ENCODE data around the gene PIP5K1B. TPM values are rescaled to one million over a fixed set of nuclear protein-coding genes. Genes with fewer than 3 reads are reported as not detected.

Gene PIP5K1B
- total RNA-seq, 4 donors from 2014 or later, result 0.63 to 1.6 (median 0.98) TPM

DNA sequence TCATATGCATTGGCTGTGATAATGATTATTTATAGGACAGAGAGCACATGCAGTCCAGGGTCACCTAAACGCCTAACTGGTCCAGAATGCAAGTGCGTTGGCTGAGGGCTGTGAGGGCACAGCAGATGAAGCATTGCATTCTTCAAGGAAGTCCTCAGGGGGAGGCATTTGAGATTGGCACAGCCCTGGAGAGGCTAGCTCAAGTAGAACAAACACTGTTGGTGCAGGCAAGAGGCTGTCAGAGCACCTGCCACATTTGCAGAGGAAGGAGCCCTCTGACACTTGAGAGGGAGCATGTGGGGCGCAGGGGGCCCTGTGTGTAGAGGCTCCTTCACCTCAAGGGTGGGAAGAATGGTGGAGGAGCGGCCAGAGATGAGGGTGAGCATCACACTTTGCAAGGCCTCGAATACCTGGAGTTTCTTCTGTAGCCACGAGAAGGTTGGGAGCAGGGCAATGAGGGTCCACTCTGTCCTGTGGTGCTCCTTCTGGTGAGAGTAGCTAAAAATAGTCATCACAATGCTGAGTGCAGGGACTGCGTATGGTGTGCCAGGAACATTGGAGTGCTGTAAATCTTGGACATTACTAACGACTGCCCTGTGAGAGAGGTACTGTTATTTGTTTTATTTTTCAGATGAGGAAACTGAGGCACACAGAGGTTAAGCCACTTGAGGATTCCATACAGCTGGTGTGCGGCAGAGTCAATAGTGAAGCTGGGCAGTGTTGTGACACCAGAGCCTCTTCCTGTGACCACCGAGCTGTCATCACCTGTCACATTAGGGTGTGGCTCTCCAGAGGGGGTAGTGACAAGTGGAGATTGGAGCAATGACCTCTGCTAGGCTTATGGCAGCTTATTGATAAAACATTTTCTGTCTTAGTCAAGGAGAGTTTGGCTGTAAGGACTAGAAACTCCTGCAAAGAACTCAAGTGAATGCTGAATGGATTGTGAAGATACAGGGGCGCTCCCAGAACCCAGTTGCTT, 100.2 kb downstream of the PIP5K1B start:
- H3K36me3 ChIP-seq, result no peaks in the 10 kb centered on the region
- TF ChIP-seq, protein P1, sequence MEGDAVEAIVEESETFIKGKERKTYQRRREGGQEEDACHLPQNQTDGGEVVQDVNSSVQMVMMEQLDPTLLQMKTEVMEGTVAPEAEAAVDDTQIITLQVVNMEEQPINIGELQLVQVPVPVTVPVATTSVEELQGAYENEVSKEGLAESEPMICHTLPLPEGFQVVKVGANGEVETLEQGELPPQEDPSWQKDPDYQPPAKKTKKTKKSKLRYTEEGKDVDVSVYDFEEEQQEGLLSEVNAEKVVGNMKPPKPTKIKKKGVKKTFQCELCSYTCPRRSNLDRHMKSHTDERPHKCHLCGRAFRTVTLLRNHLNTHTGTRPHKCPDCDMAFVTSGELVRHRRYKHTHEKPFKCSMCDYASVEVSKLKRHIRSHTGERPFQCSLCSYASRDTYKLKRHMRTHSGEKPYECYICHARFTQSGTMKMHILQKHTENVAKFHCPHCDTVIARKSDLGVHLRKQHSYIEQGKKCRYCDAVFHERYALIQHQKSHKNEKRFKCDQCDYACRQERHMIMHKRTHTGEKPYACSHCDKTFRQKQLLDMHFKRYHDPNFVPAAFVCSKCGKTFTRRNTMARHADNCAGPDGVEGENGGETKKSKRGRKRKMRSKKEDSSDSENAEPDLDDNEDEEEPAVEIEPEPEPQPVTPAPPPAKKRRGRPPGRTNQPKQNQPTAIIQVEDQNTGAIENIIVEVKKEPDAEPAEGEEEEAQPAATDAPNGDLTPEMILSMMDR (IDR thresholded peaks at IDR 0.05), result no peak
- no peak for TF ChIP-seq POLR2A (IDR thresholded peaks at IDR 0.05)
- intact Hi-C loops (cut with DNase I), result no loop called here
- 72 to 73% methylated on average over 11 of the region's 11 CpGs for WGBS, 2 donors
- H3K27me3 ChIP-seq, result no peaks in the 10 kb centered on the region
- DNase-seq, result no peak
- no peak overlapping the region for H3K27ac ChIP-seq
- H3K4me1 ChIP-seq, result no peaks in the 10 kb centered on the region
- H3K9me3 ChIP-seq, result no peaks in the 10 kb centered on the region
- no peak overlapping the region for H3K4me3 ChIP-seq (replicated peaks in 1 of 3)

DNA sequence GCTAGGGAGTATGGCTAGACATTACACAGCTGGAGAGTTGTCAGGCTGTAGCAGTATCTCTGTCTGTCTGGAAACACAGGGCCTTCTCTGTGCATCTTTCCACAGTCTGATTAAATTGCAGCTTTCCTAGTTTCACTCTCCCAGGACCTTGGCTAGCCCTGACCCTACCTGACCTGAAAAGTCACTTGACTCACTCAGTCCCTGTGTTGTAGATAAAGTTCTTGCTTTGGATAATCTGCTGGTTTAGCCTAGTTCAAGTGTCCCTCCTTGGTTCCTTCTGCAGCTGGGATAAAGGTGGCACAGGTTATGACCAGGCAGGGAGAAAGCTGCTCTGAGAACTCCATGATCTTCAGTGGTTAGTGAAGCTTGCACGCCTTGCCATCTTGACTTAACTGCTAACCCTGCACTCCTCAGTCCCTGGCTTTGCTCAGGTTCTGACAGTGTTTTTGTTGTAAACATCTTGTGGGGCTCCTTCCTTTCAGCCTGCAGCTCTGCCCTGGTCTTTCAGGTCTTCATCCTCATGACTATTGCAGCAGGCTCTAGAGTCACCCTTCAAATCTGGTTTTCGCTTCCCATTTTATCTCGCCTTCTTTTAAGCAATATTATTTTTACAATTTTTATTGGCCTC, 101.0 kb downstream of the PIP5K1B start:
- no peak for DNase-seq
- H3K27me3 ChIP-seq, result no peaks in the 10 kb centered on the region
- H3K27ac ChIP-seq, result no peak overlapping the region
- no peak for TF ChIP-seq POLR2A (IDR thresholded peaks at IDR 0.05)
- TF ChIP-seq, protein P1 (IDR thresholded peaks at IDR 0.05), result no peak
- WGBS, 2 donors, result 65 to 76% methylated on average over 3 of the region's 3 CpGs
- H3K9me3 ChIP-seq, result no peaks in the 10 kb centered on the region
- no peaks in the 10 kb centered on the region for H3K4me1 ChIP-seq
- intact Hi-C loops (cut with DNase I), result no loop called here
- no peaks in the 10 kb centered on the region for H3K36me3 ChIP-seq
- H3K4me3 ChIP-seq (replicated peaks in 1 of 3), result no peak overlapping the region

DNA sequence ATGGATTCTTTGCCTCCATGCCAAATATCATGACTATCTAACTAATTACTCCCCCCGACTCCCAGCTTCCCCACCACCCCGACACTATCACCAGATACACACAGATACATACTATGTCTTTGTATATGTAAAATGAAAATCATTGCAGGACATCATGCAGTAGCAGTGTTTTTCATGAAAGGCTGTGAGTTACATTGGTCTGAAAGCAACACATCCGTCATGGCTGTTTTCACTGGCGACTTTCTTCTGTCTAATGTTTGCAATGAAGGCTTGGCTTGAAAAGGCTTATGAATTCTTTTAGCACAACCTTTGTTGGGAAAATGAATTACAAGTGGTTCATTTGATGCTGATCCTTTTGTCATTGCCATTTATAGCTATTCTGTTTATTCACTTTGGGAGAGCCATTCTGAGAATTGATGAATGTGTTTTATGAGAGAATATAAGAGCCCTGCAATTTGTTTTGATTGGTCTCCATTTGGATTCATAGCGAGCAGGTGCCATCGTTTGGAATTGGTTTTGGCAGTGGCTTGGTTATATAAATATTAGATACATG, 103.4 kb downstream of the PIP5K1B start:
- Histone ChIP-seq H3K9me3 (no peaks in the 10 kb centered on the region), H3K4me3 (replicated peaks in 1 of 3) (no peak overlapping the region), H3K36me3 (no peaks in the 10 kb centered on the region), H3K27ac (no peak overlapping the region), H3K27me3 (no peaks in the 10 kb centered on the region), H3K4me1 (no peaks in the 10 kb centered on the region)
- DNase-seq, result no peak
- WGBS, 2 donors, result 77 to 81% methylated on average over 6 of the region's 6 CpGs
- intact Hi-C loops (cut with DNase I), result no loop called here
- TF ChIP-seq, protein P1 (IDR thresholded peaks at IDR 0.05), result no peak
- TF ChIP-seq POLR2A (IDR thresholded peaks at IDR 0.05), result no peak

DNA sequence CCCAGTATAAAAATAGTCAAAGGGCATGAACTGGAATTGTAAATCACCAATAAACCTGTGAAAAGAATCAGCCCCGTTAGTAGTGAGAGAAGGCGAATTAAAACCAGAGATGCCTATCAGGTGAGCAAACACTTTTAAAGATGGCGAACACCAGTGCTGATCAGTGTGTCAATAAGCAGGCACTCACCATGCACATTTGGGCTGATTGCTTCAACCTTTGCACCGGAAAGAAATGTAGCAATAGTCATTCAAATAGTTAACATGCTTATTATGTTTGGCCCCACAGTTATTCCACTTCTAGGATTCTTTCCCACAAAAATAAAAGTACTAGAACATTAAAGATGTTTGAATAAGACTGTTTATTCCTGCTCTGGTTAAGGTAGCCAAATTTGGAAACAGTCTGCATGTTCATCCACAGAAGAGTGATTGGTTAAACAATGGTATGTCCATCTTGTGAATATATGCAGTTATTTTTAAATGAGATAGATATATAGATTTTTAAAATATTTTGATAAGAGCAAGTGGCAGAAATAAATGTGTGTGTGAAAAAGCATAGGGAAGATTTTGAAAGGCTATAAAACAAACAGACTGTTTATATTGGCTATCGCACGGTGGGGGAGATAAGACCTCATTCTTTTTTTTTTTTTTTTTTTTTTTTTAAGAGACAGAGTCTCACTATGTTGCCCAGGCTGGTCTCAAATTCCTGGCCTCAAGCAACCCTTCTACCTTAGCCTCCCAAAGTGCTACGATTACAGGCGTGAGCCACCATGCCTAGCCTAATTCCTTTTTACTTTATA, 112.2 kb downstream of the PIP5K1B start:
- Histone ChIP-seq H3K27ac (no peak overlapping the region), H3K4me1 (no peaks in the 10 kb centered on the region), H3K4me3 (replicated peaks in 1 of 3) (no peak overlapping the region), H3K27me3 (no peaks in the 10 kb centered on the region), H3K9me3 (no peaks in the 10 kb centered on the region), H3K36me3 (no peaks in the 10 kb centered on the region)
- 72 to 77% methylated on average over 8 of the region's 8 CpGs for WGBS, 2 donors
- DNase-seq, result no peak
- intact Hi-C loops (cut with DNase I), result no loop called here
- TF ChIP-seq, protein P1 (IDR thresholded peaks at IDR 0.05), result no peak
- TF ChIP-seq POLR2A (IDR thresholded peaks at IDR 0.05), result no peak
